Measurements from ENCODE around the gene RBM24. TPM values are rescaled to one million over a fixed set of nuclear protein-coding genes. Genes with fewer than 3 reads are reported as not detected.

RBM24 gene
- total and polyA plus RNA-seq, 11 donors = 107 to 263 (median 147) TPM

DNA sequence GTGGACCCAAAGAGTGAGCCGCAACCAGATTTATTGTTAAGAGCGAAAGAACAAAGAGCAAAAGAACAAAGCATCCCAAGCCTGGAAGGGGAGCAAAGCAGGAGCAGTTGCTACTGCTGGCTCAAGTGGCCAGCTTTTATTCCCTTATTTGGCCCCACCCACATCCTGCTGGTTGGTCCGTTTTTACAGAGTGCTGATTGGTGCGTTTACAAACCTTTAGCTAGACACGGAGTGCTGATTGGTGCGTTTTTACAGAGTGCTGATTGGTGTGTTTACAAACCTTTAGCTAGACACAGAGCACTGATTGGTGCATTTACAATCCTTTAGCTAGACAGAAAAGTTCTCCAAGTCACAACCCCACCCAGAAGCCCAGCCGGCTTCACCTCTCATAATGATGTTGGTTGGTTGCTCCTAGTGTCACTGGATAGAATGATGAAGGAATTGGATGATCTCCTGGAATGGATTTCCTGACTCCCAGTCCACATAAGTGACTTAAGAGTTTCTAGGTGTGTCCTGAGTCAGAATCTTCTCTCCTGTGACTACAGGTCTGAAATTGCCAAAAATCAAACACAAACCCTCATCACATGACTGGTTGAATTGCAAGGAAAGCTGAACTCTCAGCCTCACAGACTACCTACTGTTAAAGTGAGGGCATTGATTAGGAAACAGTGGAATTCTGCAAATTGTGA is 60.1 kb downstream of the RBM24 start:
- Histone ChIP-seq H3K27ac (no peak overlapping the region), H3K4me1 (no peaks in the 10 kb centered on the region), H3K9me3 (no peaks in the 10 kb centered on the region), H3K4me3 (no peak overlapping the region), H3K36me3 (no peaks in the 10 kb centered on the region), H3K27me3 (no peaks in the 10 kb centered on the region)
- 83 to 95% (median 88%) methylated on average over 7 of the region's 7 CpGs for WGBS, 4 donors
- intact Hi-C loops (cut with DNase I) = no loop called here
- ATAC-seq (no peak), DNase-seq (no peak)
- TF ChIP-seq POLR2A (IDR thresholded peaks at IDR 0.05) = no peak
- TF ChIP-seq, protein P1, sequence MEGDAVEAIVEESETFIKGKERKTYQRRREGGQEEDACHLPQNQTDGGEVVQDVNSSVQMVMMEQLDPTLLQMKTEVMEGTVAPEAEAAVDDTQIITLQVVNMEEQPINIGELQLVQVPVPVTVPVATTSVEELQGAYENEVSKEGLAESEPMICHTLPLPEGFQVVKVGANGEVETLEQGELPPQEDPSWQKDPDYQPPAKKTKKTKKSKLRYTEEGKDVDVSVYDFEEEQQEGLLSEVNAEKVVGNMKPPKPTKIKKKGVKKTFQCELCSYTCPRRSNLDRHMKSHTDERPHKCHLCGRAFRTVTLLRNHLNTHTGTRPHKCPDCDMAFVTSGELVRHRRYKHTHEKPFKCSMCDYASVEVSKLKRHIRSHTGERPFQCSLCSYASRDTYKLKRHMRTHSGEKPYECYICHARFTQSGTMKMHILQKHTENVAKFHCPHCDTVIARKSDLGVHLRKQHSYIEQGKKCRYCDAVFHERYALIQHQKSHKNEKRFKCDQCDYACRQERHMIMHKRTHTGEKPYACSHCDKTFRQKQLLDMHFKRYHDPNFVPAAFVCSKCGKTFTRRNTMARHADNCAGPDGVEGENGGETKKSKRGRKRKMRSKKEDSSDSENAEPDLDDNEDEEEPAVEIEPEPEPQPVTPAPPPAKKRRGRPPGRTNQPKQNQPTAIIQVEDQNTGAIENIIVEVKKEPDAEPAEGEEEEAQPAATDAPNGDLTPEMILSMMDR (IDR thresholded peaks at IDR 0.05) = no peak

DNA sequence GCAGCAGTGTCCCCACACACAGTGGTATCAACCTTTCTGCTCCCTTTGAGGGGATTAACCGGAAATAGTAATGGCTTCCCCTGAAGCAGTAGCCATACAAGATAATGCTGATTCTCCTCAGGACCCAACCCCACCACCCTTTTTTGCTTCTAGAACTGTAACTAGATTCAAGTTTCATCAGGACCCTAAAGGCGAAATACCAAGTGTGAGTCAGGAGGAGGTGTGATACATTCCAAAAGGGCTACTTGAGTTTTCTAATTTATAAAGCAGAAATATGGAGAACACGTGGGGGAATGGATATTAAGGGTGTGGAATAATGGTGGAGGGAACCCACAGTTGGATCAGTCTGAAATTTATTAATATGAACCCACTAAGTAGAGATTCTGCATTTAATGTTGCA is 60.7 kb downstream of the RBM24 start:
- WGBS, 4 donors = 58 to 83% (median 69%) methylated on average over 3 of the region's 3 CpGs
- H3K4me1 ChIP-seq = no peaks in the 10 kb centered on the region
- no peak for ATAC-seq
- H3K27ac ChIP-seq = no peak overlapping the region
- no peak for DNase-seq
- no peaks in the 10 kb centered on the region for H3K27me3 ChIP-seq
- H3K36me3 ChIP-seq = no peaks in the 10 kb centered on the region
- no peak overlapping the region for H3K4me3 ChIP-seq
- intact Hi-C loops (cut with DNase I) = no loop called here
- no peak for TF ChIP-seq POLR2A (IDR thresholded peaks at IDR 0.05)
- TF ChIP-seq, protein P1 (IDR thresholded peaks at IDR 0.05) = no peak
- no peaks in the 10 kb centered on the region for H3K9me3 ChIP-seq

DNA sequence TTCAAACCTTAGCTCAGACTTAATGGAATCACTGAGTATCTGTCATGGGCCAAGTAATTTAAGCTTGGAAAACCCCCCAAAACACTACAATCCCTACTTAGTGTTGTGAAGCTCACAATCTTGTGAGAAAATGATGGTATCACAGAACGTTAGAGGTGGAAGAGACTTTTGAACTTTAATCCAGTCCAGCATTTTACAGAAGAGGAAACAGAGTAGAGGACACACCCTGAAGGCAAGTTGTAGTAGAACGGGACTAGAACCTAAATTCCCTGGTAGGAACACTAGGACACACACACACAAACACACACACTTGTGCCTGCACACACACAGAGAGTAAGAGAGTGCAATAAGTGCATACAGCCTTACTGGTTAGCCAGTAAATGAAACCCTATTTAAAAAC is 62.1 kb downstream of the RBM24 start:
- WGBS, 4 donors = 64 to 81% (median 72%) methylated on average over 2 of the region's 2 CpGs
- Histone ChIP-seq H3K27me3 (no peaks in the 10 kb centered on the region), H3K36me3 (no peaks in the 10 kb centered on the region), H3K27ac (no peak overlapping the region), H3K4me3 (no peak overlapping the region), H3K4me1 (no peaks in the 10 kb centered on the region), H3K9me3 (no peaks in the 10 kb centered on the region)
- intact Hi-C loops (cut with DNase I) = no loop called here
- DNase-seq (no peak), ATAC-seq (no peak)
- TF ChIP-seq POLR2A (IDR thresholded peaks at IDR 0.05) = no peak
- TF ChIP-seq, protein P1 (IDR thresholded peaks at IDR 0.05) = no peak

Other genes with a start within 250 kb of the RBM24 start
- not detected for gene STMND1, start 179.3 kb upstream of the RBM24 start, total RNA-seq
- not detected for gene STMND1, start 179.3 kb upstream of the RBM24 start, polyA plus RNA-seq
- gene CAP2, start 112.2 kb downstream of the RBM24 start, total RNA-seq = 100 to 1,000 TPM in 7 of 9 donors, 10 to 100 TPM in 2; 70.8 to 187 (median 143) TPM
- 10 to 100 TPM; 61.3 to 80.8 TPM for gene CAP2, start 112.2 kb downstream of the RBM24 start, polyA plus RNA-seq